Measurements from ENCODE around the gene VIT. TPM values are rescaled to one million over a fixed set of nuclear protein-coding genes. Genes with fewer than 3 reads are reported as not detected.

VIT gene
- total RNA-seq, 1 experiment from 2014 or later = not detected

DNA sequence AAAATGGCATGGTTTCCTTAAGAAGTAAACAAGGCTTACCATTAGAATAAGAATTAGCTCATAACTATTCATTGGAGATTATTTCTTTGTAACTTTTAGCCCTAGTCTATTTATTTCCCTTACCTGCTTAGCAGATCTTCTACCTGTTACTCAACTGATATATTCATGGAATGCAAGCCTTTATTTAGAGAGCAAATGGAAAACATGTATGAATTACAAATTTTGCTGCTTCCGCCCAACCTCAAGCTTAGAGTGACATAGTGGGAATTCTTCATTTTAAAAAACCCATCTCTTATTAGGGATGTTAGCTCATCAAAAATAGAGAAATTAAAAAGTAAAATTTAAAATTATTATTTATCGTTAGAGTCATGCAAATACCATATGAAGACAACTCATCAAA is 158.9 kb downstream of the VIT start:
- no peaks in the 10 kb centered on the region for H3K36me3 ChIP-seq (ENCODE audit: low read depth)
- no peaks in the 10 kb centered on the region for H3K9me3 ChIP-seq (ENCODE audit: insufficient read depth, low read depth)
- no peaks in the 10 kb centered on the region for H4K20me1 ChIP-seq (ENCODE audit: insufficient read depth)
- H3K4me1 ChIP-seq (replicated peaks; ENCODE audit: insufficient read depth) = no peaks in the 10 kb centered on the region
- H3K4me3 ChIP-seq = no peak overlapping the region
- H2AFZ ChIP-seq = no peak overlapping the region
- no peak for DNase-seq
- no peak overlapping the region for H3K4me2 ChIP-seq
- CTCF ChIA-PET = interaction anchor here (0.6 kb wide), 1 partner anchor 29 kb away, joined by 4 read pairs; no protein-coding TSS in a partner anchor
- no peak overlapping the region for H3K27ac ChIP-seq
- H3K27me3 ChIP-seq (ENCODE audit: insufficient read depth, low read depth) = no peaks in the 10 kb centered on the region
- H3K9me2 ChIP-seq (ENCODE audit: insufficient read depth) = no peaks in the 10 kb centered on the region
- POLR2A ChIA-PET (ENCODE audit: unreplicated experiment) = no interaction called here
- BruUV-seq (replicated peaks) = no TSS peak
- no peaks in the 10 kb centered on the region for H3F3A ChIP-seq (ENCODE audit: insufficient read depth, low read depth)
- H3K79me2 ChIP-seq (ENCODE audit: low read depth) = no peaks in the 10 kb centered on the region
- intact Hi-C loops (cut with micrococcal nuclease; ENCODE audit: unreplicated experiment) = no loop called here
- no peak for TF ChIP-seq EZH2 (IDR thresholded peaks at IDR 0.05; ENCODE audit: low read depth)
- TF ChIP-seq, protein P1, sequence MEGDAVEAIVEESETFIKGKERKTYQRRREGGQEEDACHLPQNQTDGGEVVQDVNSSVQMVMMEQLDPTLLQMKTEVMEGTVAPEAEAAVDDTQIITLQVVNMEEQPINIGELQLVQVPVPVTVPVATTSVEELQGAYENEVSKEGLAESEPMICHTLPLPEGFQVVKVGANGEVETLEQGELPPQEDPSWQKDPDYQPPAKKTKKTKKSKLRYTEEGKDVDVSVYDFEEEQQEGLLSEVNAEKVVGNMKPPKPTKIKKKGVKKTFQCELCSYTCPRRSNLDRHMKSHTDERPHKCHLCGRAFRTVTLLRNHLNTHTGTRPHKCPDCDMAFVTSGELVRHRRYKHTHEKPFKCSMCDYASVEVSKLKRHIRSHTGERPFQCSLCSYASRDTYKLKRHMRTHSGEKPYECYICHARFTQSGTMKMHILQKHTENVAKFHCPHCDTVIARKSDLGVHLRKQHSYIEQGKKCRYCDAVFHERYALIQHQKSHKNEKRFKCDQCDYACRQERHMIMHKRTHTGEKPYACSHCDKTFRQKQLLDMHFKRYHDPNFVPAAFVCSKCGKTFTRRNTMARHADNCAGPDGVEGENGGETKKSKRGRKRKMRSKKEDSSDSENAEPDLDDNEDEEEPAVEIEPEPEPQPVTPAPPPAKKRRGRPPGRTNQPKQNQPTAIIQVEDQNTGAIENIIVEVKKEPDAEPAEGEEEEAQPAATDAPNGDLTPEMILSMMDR (conservative IDR thresholded peaks at IDR 0.05) = no peak

- Histone ChIP-seq H3F3A (ENCODE audit: insufficient read depth, low read depth) (no peaks in the 10 kb centered on the region), H2AFZ (no peak overlapping the region), H3K4me3 (no peak overlapping the region), H3K27me3 (ENCODE audit: insufficient read depth, low read depth) (no peaks in the 10 kb centered on the region), H3K27ac (no peak overlapping the region), H4K20me1 (ENCODE audit: insufficient read depth) (no peaks in the 10 kb centered on the region), H3K4me2 (no peak overlapping the region), H3K36me3 (ENCODE audit: low read depth) (no peaks in the 10 kb centered on the region), H3K4me1 (replicated peaks; ENCODE audit: insufficient read depth) (no peaks in the 10 kb centered on the region), H3K9me3 (ENCODE audit: insufficient read depth, low read depth) (no peaks in the 10 kb centered on the region), H3K79me2 (ENCODE audit: low read depth) (no peaks in the 10 kb centered on the region), H3K9me2 (ENCODE audit: insufficient read depth) (no peaks in the 10 kb centered on the region)
- ChIA-PET POLR2A (ENCODE audit: unreplicated experiment) (no interaction called here), CTCF (no interaction called here)
- intact Hi-C loops (cut with micrococcal nuclease; ENCODE audit: unreplicated experiment) = no loop called here
- DNase-seq = no peak
- TF ChIP-seq EZH2 (IDR thresholded peaks at IDR 0.05; ENCODE audit: low read depth) = no peak
- TF ChIP-seq, protein P1 (conservative IDR thresholded peaks at IDR 0.05) = no peak
- BruUV-seq (replicated peaks) = no TSS peak
Observed at GRCh38 chr2:36857713-36858112, 161.2 kb downstream of the VIT start.

- ChIA-PET CTCF (no interaction called here), POLR2A (ENCODE audit: unreplicated experiment) (no interaction called here)
- DNase-seq = no peak
- Histone ChIP-seq H2AFZ (no peak overlapping the region), H3K9me2 (ENCODE audit: insufficient read depth) (no peaks in the 10 kb centered on the region), H3F3A (ENCODE audit: insufficient read depth, low read depth) (no peaks in the 10 kb centered on the region), H3K79me2 (ENCODE audit: low read depth) (no peaks in the 10 kb centered on the region), H3K4me3 (no peak overlapping the region), H3K4me1 (replicated peaks; ENCODE audit: insufficient read depth) (no peaks in the 10 kb centered on the region), H4K20me1 (ENCODE audit: insufficient read depth) (no peaks in the 10 kb centered on the region), H3K27ac (no peak overlapping the region), H3K27me3 (ENCODE audit: insufficient read depth, low read depth) (no peaks in the 10 kb centered on the region), H3K36me3 (ENCODE audit: low read depth) (no peaks in the 10 kb centered on the region; the same call in 1 of the 2 replicates), H3K4me2 (no peak overlapping the region), H3K9me3 (ENCODE audit: insufficient read depth, low read depth) (no peaks in the 10 kb centered on the region)
- intact Hi-C loops (cut with micrococcal nuclease; ENCODE audit: unreplicated experiment) = no loop called here
- TF ChIP-seq, protein P1 (conservative IDR thresholded peaks at IDR 0.05) = no peak
- TF ChIP-seq EZH2 (IDR thresholded peaks at IDR 0.05; ENCODE audit: low read depth) = no peak
- no TSS peak for BruUV-seq (replicated peaks)
Observed at GRCh38 chr2:36858551-36859365, 162.3 kb downstream of the VIT start.
